HL-60/S4 (cell line): ENCODE measurements around the gene SLC35D3.
"Not testable (repeated sequence)": the region's sequence is repeated elsewhere in the genome, so short reads cannot be mapped to it uniquely, and the experiment has no call there.

Source experiments
- in situ Hi-C: fragments of 300-500 bp; cut with MboI; formaldehyde crosslinking; loops from 2 replicates; pipeline ENCODE4 v1.14.3; 2022; ENCODE audit warnings: low sequenced_read_pairs

The SLC35D3 gene

GRCh38 chr6:136962661-136963060 is 40.6 kb downstream of the SLC35D3 start:
- in situ Hi-C loops, result no loop called here

GRCh38 chr6:136963259-136963658 is 41.2 kb downstream of the SLC35D3 start:
- in situ Hi-C loops, result no loop called here

GRCh38 chr6:136964398-136964797 is 42.3 kb downstream of the SLC35D3 start:
- in situ Hi-C loops, result no loop called here

- in situ Hi-C loops, result no loop called here
Measured at GRCh38 chr6:136967876-136968752, 46.0 kb downstream of the SLC35D3 start.

GRCh38 chr6:136968837-136969236 is 46.7 kb downstream of the SLC35D3 start:
- in situ Hi-C loops, result no loop called here

GRCh38 chr6:136969433-136969832 is 47.3 kb downstream of the SLC35D3 start:
- in situ Hi-C loops, result no loop called here

GRCh38 chr6:136969930-136970329 is 47.8 kb downstream of the SLC35D3 start:
- in situ Hi-C loops, result no loop called here

- in situ Hi-C loops, result no loop called here
Measured at GRCh38 chr6:136971609-136972008, 49.5 kb downstream of the SLC35D3 start.

GRCh38 chr6:136973781-136974180 is 51.7 kb downstream of the SLC35D3 start:
- in situ Hi-C loops, result not testable (repeated sequence)
